ENCODE data around the gene FOXL1.

DNA sequence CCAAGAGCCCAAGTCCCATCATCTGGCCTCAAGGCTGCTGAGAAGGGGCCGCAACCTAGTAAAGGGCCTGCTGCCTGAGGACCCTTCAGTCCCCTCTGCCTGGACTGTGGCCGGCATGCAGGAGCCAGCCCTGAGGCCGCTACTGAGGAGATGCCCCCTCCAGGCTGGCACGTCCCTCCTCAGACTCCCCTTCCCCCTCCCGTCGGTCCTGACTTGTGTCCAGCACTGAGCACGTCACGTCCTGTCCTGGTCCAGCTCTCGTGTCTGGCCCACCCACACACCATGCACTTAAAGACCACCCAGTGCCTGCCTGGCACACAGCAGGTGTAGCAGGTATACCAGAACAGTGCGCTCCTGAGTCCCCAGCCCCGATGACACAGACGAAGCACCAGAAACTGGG lies 32.9 kb upstream of the FOXL1 start:
- TF ChIP-seq, protein P1, sequence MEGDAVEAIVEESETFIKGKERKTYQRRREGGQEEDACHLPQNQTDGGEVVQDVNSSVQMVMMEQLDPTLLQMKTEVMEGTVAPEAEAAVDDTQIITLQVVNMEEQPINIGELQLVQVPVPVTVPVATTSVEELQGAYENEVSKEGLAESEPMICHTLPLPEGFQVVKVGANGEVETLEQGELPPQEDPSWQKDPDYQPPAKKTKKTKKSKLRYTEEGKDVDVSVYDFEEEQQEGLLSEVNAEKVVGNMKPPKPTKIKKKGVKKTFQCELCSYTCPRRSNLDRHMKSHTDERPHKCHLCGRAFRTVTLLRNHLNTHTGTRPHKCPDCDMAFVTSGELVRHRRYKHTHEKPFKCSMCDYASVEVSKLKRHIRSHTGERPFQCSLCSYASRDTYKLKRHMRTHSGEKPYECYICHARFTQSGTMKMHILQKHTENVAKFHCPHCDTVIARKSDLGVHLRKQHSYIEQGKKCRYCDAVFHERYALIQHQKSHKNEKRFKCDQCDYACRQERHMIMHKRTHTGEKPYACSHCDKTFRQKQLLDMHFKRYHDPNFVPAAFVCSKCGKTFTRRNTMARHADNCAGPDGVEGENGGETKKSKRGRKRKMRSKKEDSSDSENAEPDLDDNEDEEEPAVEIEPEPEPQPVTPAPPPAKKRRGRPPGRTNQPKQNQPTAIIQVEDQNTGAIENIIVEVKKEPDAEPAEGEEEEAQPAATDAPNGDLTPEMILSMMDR (IDR thresholded peaks at IDR 0.05 in 8 of 11, conservative IDR thresholded peaks at IDR 0.05 in 3 of 11): no peak
- no peak for TF ChIP-seq POLR2AphosphoS5 (IDR thresholded peaks at IDR 0.05)
